Sigmoid colon (tissue), 7 donors: ENCODE measurements around the gene GDPD3. TPM values are rescaled to one million over a fixed set of nuclear protein-coding genes. Genes with fewer than 3 reads are reported as not detected.
"Not testable (repeated sequence)": the region's sequence is repeated elsewhere in the genome, so short reads cannot be mapped to it uniquely, and the experiment has no call there.

ENCODE experiments used
- DNase-seq: peaks from one replicate; pipeline ENCODE4 v3.0.0-alpha.2; 2019
- H3K27ac ChIP-seq, 4 donors: fragments of 200-600 bp; sonication (generic); one replicate each; pipeline ENCODE4 v1.5.1; 2016 to 2019; ENCODE audit warnings: mild to moderate bottlenecking in 1 of 4
- H3K27me3 ChIP-seq, 3 donors: fragments of 200-600 bp; sonication (generic); one replicate each; pipeline ENCODE4 v1.5.1; 2019; ENCODE audit warnings: mild to moderate bottlenecking in 1 of 3
- H3K36me3 ChIP-seq, 4 donors: fragments of 200-600 bp; sonication (generic); one replicate each; pipeline ENCODE4 v1.5.1; 2016 to 2019
- H3K4me1 ChIP-seq, 4 donors: fragments of 200-600 bp; sonication (generic); one replicate each; pipeline ENCODE4 v1.5.1; 2017 to 2019
- H3K4me3 ChIP-seq, 4 donors: fragments of 200-600 bp; sonication (generic); one replicate each; pipeline ENCODE4 v1.5.1; 2017 to 2019; ENCODE audit warnings: mild to moderate bottlenecking in 2 of 4, moderate library complexity in 1 of 4
- H3K9me3 ChIP-seq, 4 donors: fragments of 200-600 bp in 3 of 4; sonication (generic) in 3 of 4; one replicate each; pipeline versions ENCODE4 v1.5.1 to v1.6.1; 2013 to 2019
- CTCF ChIP-seq, 4 experiments: fragments of 450-650 bp in 3 of 4; fragments of 200-600 bp in 1 of 4; IDR thresholded peaks; one replicate each; pipeline ENCODE4 v1.5.1; 2016 to 2019; ENCODE audit warnings: antibody characterized with exemption in 4 of 4, mild to moderate bottlenecking in 3 of 4, moderate library complexity in 2 of 4
- EP300 ChIP-seq, 4 donors: sonication (generic); formaldehyde crosslinking; IDR thresholded peaks; one replicate each; pipeline ENCODE4 v1.6.1; 2017; ENCODE audit warnings: antibody characterized with exemption in 4 of 4
- POLR2A ChIP-seq, 2 donors: fragments of 450-650 bp; IDR thresholded peaks; one replicate each; pipeline ENCODE4 v1.6.1; 2016; ENCODE audit warnings: antibody characterized with exemption in 2 of 2, mild to moderate bottlenecking in 2 of 2, moderate library complexity in 2 of 2
- POLR2AphosphoS5 ChIP-seq, 4 donors: sonication (generic); formaldehyde crosslinking; IDR thresholded peaks; one replicate each; pipeline ENCODE4 v1.6.1; 2017; ENCODE audit warnings: antibody characterized with exemption in 4 of 4
- WGBS, 2 donors: extraction: QIAGEN DNeasy Blood & Tissue Kit; methylation state at CpG; one replicate each; pipeline ENCODE4 v1.1.7; 2013; 5-methylcytosine and 5-hydroxymethylcytosine counted together
- intact Hi-C: fragments of 100-400 bp; cut with DNase I; formaldehyde crosslinking; loops from one replicate; pipeline ENCODE4 v1.15.1; 2023
- polyA plus RNA-seq, 3 donors: library from polyadenylated mRNA; stranded (reverse); fragments of 200-250 nt; gene quantifications; one replicate each; pipeline ENCODE4 v1.2.3, GENCODE V29; 2013
- total RNA-seq, 4 donors: library from RNA; depleted of rRNA; stranded (reverse); fragments of >200 nt; gene quantifications; one replicate each; pipeline ENCODE4 v1.1.0, GENCODE V29; 2016
- donor health status: healthy with polysubstance abuse.
- donor health status: Bipolar disorder and iron deficiency.
- donor health status: healthy.

The GDPD3 gene
- total and polyA plus RNA-seq, 7 donors: 0.54 to 68.8 (median 8.0) TPM

GRCh38 chr16:30127993-30128392, 14.7 kb upstream of the GDPD3 start:
- Histone ChIP-seq H3K27ac (no peak overlapping the region), H3K4me1 (peaks cover 0 to 23% (median 16%) of the 10 kb centered on the region in 4 donors), H3K27me3 (no peaks in the 10 kb centered on the region), H3K36me3 (no peaks in the 10 kb centered on the region), H3K4me3 (no peak overlapping the region), H3K9me3 (no peaks in the 10 kb centered on the region)
- DNase-seq: no peak
- WGBS, 2 donors: 84 to 91% methylated on average over 1 of the region's 1 CpG
- TF ChIP-seq POLR2A (IDR thresholded peaks at IDR 0.05): no peak
- TF ChIP-seq POLR2AphosphoS5 (IDR thresholded peaks at IDR 0.05): no peak
- no peak for TF ChIP-seq EP300 (IDR thresholded peaks at IDR 0.05)
- TF ChIP-seq CTCF (IDR thresholded peaks at IDR 0.05): no peak
- intact Hi-C loops: no loop called here

- H3K27me3 ChIP-seq, H3K4me3 ChIP-seq, DNase-seq, H3K27ac ChIP-seq, intact Hi-C loops, H3K9me3 ChIP-seq: not testable (repeated sequence)
- peaks cover 0 to 11% (median 0%) of the 10 kb centered on the region in 4 donors for H3K36me3 ChIP-seq
- WGBS, 2 donors: 84 to 93% methylated on average over 9 of the region's 9 CpGs
- H3K4me1 ChIP-seq: peaks cover 0 to 38% (median 34%) of the 10 kb centered on the region in 4 donors
Measured at GRCh38 chr16:30125690-30126089, 12.4 kb upstream of the GDPD3 start.

- DNase-seq: no peak
- Histone ChIP-seq H3K9me3 (no peaks in the 10 kb centered on the region), H3K4me3 (no peak overlapping the region), H3K27ac (peak overlapping the region; percentile 93 to 98 (median 96)), H3K4me1 (peaks cover 0 to 38% (median 34%) of the 10 kb centered on the region in 4 donors), H3K27me3 (no peaks in the 10 kb centered on the region), H3K36me3 (peaks cover 0 to 18% (median 2%) of the 10 kb centered on the region in 4 donors)
- intact Hi-C loops: no loop called here
- WGBS, 2 donors: 72 to 85% methylated on average over 4 of the region's 4 CpGs
- no peak for TF ChIP-seq POLR2AphosphoS5 (IDR thresholded peaks at IDR 0.05)
- TF ChIP-seq EP300 (IDR thresholded peaks at IDR 0.05): no peak
Measured at GRCh38 chr16:30124985-30125379, 11.6 kb upstream of the GDPD3 start.

GRCh38 chr16:30122604-30123160, 9.3 kb upstream of the GDPD3 start:
- Histone ChIP-seq H3K4me1 (peaks cover 0 to 38% (median 34%) of the 10 kb centered on the region in 4 donors), H3K27me3 (no peaks in the 10 kb centered on the region), H3K27ac (peak overlapping the region; percentile 93 to 98 (median 96)), H3K4me3 (peak overlapping the region; percentile 97 to 99 (median 99)), H3K9me3 (no peaks in the 10 kb centered on the region), H3K36me3 (peaks cover 14 to 41% (median 19%) of the 10 kb centered on the region in 4 donors)
- intact Hi-C loops: loop anchor here (2.0 kb wide), 1 partner anchor 26 kb away; the partner anchor contains the start of gene YPEL3
- DNase-seq: no peak
- TF ChIP-seq POLR2A (IDR thresholded peaks at IDR 0.05): no peak
- TF ChIP-seq POLR2AphosphoS5 (IDR thresholded peaks at IDR 0.05): no peak
- TF ChIP-seq EP300 (IDR thresholded peaks at IDR 0.05): no peak
- no peak for TF ChIP-seq CTCF (IDR thresholded peaks at IDR 0.05)
- 1% methylated on average over 42 of the region's 42 CpGs for WGBS, 2 donors

- Histone ChIP-seq H3K4me3 (peak overlapping the region; percentile 97 to 99 (median 99)), H3K27me3 (no peaks in the 10 kb centered on the region), H3K9me3 (no peaks in the 10 kb centered on the region), H3K36me3 (peaks cover 21 to 48% (median 27%) of the 10 kb centered on the region in 4 donors), H3K27ac (peak overlapping the region; percentile 93 to 98 (median 96)), H3K4me1 (peaks cover 0 to 38% (median 34%) of the 10 kb centered on the region in 4 donors)
- intact Hi-C loops: loop anchor here (2.0 kb wide), 1 partner anchor 25 kb away; the partner anchor contains the start of gene YPEL3
- 53 to 55% methylated on average over 31 of the region's 31 CpGs for WGBS, 2 donors
- TF ChIP-seq POLR2A (IDR thresholded peaks at IDR 0.05) (no peak), POLR2AphosphoS5 (IDR thresholded peaks at IDR 0.05) (peak in 3 of 4 donors; percentile 40 to 45 (median 42))
- peak; percentile 89 for DNase-seq
Measured at GRCh38 chr16:30121741-30122571, 8.6 kb upstream of the GDPD3 start.
